ENCODE results near the gene TSFM. TPM values are rescaled to one million over a fixed set of nuclear protein-coding genes. Genes with fewer than 3 reads are reported as not detected.

Gene TSFM
- total and polyA plus RNA-seq, 2 of the 13 experiments (the other 11 are each of a cell fraction or from before 2014, with no cell fraction given): 29.8 to 68.3 TPM

DNA sequence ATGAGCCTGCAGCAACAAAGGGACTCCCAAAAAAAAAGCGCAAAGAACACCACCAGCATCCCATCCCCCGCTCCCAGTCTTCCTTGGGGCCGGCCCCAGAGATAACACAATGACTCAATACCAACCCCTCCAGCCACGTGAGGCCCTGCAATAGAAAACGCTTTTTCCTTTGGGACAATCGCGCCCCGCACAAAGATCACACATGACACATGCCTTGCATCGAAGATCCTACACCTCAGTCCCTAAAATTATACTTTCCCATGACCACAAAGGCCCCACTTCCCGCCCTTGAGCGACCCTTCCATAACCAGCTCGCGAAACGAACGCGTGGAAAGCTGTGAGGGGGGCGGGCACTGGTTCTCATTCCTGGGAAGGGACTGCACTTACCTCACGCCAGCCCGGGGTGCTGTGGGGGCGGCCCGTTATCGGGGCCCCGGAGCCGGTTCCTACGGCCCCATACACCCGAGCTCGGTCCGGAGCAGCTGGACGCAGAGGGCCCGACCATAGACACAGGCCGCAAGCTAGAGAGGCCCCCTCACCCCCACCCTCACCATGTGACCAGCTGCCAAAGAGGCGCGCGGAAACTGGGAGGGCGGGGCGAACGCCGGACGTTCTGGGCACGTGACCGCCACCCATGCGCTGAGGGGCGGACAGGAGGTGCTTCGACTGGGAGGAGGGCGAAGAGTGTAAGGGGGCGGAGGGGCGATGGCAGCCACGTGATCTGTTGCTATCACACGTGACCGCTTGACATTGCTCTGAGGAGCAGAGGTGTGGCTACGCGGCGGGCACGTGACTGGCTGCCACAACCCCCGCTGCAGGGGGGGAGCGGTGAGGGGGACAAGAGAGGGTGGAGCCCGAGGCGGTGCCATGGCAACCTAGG, 30.6 kb upstream of the TSFM start, which contains the start of gene CDK4 (continued):
- TF ChIP-seq ZBTB8A (CRISPR knock-in tag; IDR thresholded peaks at IDR 0.05; ENCODE audit: borderline replicate concordance, low read depth): no peak
- TF ChIP-seq ZFP36 (IDR thresholded peaks at IDR 0.05; ENCODE audit: borderline replicate concordance, low read depth, low read length, partially characterized antibody): no peak
- TF ChIP-seq ZNF747 (CRISPR knock-in tag; IDR thresholded peaks at IDR 0.05; ENCODE audit: borderline replicate concordance): peak; percentile 93
- TF ChIP-seq NCOA5 (CRISPR knock-in tag; IDR thresholded peaks at IDR 0.05): no peak
- TF ChIP-seq, protein P1, sequence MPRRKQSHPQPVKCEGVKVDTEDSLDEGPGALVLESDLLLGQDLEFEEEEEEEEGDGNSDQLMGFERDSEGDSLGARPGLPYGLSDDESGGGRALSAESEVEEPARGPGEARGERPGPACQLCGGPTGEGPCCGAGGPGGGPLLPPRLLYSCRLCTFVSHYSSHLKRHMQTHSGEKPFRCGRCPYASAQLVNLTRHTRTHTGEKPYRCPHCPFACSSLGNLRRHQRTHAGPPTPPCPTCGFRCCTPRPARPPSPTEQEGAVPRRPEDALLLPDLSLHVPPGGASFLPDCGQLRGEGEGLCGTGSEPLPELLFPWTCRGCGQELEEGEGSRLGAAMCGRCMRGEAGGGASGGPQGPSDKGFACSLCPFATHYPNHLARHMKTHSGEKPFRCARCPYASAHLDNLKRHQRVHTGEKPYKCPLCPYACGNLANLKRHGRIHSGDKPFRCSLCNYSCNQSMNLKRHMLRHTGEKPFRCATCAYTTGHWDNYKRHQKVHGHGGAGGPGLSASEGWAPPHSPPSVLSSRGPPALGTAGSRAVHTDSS (CRISPR knock-in tag; conservative IDR thresholded peaks at IDR 0.05): no peak
- TF ChIP-seq KLF9 (CRISPR knock-in tag; IDR thresholded peaks at IDR 0.05; ENCODE audit: low read depth): peak; percentile 36; the same call in 1 of the 2 replicates
- peak; percentile 69; the same call in 1 of the 2 replicates for TF ChIP-seq TMF1 (CRISPR knock-in tag; IDR thresholded peaks at IDR 0.05; ENCODE audit: low read depth)
- TF ChIP-seq, protein P2, sequence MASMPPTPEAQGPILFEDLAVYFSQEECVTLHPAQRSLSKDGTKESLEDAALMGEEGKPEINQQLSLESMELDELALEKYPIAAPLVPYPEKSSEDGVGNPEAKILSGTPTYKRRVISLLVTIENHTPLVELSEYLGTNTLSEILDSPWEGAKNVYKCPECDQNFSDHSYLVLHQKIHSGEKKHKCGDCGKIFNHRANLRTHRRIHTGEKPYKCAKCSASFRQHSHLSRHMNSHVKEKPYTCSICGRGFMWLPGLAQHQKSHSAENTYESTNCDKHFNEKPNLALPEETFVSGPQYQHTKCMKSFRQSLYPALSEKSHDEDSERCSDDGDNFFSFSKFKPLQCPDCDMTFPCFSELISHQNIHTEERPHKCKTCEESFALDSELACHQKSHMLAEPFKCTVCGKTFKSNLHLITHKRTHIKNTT (CRISPR knock-in tag; IDR thresholded peaks at IDR 0.05): no peak
- no peak for TF ChIP-seq KDM1A (CRISPR knock-in tag; IDR thresholded peaks at IDR 0.05)
- TF ChIP-seq, protein P3, sequence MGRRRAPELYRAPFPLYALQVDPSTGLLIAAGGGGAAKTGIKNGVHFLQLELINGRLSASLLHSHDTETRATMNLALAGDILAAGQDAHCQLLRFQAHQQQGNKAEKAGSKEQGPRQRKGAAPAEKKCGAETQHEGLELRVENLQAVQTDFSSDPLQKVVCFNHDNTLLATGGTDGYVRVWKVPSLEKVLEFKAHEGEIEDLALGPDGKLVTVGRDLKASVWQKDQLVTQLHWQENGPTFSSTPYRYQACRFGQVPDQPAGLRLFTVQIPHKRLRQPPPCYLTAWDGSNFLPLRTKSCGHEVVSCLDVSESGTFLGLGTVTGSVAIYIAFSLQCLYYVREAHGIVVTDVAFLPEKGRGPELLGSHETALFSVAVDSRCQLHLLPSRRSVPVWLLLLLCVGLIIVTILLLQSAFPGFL (CRISPR knock-in tag; IDR thresholded peaks at IDR 0.05): no peak
- TF ChIP-seq ZNF570 (CRISPR knock-in tag; IDR thresholded peaks at IDR 0.05; ENCODE audit: borderline replicate concordance): no peak
- TF ChIP-seq ZNF468 (CRISPR knock-in tag; IDR thresholded peaks at IDR 0.05): no peak
- no peak; the same call in 1 of the 2 replicates for TF ChIP-seq CHD2 (IDR thresholded peaks at IDR 0.05; ENCODE audit: low read depth, low read length)
- TF ChIP-seq, protein P4, sequence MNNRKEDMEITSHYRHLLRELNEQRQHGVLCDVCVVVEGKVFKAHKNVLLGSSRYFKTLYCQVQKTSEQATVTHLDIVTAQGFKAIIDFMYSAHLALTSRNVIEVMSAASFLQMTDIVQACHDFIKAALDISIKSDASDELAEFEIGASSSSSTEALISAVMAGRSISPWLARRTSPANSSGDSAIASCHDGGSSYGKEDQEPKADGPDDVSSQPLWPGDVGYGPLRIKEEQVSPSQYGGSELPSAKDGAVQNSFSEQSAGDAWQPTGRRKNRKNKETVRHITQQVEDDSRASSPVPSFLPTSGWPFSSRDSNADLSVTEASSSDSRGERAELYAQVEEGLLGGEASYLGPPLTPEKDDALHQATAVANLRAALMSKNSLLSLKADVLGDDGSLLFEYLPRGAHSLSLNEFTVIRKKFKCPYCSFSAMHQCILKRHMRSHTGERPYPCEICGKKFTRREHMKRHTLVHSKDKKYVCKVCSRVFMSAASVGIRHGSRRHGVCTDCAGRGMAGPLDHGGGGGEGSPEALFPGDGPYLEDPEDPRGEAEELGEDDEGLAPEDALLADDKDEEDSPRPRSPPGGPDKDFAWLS (CRISPR knock-in tag; IDR thresholded peaks at IDR 0.05; ENCODE audit: borderline replicate concordance): peak; percentile 89; the same call in 1 of the 2 replicates
- TF ChIP-seq ZNF749 (CRISPR knock-in tag; IDR thresholded peaks at IDR 0.05; ENCODE audit: borderline replicate concordance): peak; percentile 91; the same call in 1 of the 2 replicates
- TF ChIP-seq, protein P5, sequence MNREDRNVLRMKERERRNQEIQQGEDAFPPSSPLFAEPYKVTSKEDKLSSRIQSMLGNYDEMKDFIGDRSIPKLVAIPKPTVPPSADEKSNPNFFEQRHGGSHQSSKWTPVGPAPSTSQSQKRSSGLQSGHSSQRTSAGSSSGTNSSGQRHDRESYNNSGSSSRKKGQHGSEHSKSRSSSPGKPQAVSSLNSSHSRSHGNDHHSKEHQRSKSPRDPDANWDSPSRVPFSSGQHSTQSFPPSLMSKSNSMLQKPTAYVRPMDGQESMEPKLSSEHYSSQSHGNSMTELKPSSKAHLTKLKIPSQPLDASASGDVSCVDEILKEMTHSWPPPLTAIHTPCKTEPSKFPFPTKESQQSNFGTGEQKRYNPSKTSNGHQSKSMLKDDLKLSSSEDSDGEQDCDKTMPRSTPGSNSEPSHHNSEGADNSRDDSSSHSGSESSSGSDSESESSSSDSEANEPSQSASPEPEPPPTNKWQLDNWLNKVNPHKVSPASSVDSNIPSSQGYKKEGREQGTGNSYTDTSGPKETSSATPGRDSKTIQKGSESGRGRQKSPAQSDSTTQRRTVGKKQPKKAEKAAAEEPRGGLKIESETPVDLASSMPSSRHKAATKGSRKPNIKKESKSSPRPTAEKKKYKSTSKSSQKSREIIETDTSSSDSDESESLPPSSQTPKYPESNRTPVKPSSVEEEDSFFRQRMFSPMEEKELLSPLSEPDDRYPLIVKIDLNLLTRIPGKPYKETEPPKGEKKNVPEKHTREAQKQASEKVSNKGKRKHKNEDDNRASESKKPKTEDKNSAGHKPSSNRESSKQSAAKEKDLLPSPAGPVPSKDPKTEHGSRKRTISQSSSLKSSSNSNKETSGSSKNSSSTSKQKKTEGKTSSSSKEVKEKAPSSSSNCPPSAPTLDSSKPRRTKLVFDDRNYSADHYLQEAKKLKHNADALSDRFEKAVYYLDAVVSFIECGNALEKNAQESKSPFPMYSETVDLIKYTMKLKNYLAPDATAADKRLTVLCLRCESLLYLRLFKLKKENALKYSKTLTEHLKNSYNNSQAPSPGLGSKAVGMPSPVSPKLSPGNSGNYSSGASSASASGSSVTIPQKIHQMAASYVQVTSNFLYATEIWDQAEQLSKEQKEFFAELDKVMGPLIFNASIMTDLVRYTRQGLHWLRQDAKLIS (CRISPR knock-in tag; IDR thresholded peaks at IDR 0.05): no peak
- peak; percentile 95 for TF ChIP-seq ZSCAN31 (CRISPR knock-in tag; IDR thresholded peaks at IDR 0.05; ENCODE audit: low read depth)
- no peak for TF ChIP-seq ZBTB3 (CRISPR knock-in tag; IDR thresholded peaks at IDR 0.05; ENCODE audit: borderline replicate concordance, low read depth)
- TF ChIP-seq PPARG (CRISPR knock-in tag; conservative IDR thresholded peaks at IDR 0.05): 0 out of 2 replicates have a peak, but pooled peaks have one; percentile 23
